K562 (cell line): ENCODE measurements around the gene CHST8. TPM values are rescaled to one million over a fixed set of nuclear protein-coding genes. Genes with fewer than 3 reads are reported as not detected.

Experiments
- ATAC-seq: fragments of 200-7000 bp; cut with Tn5 transposase; 3 replicates; pipeline ENCODE4 v1.9.1; 2020; ENCODE audit warnings: moderate library complexity
- BruUV-seq: library from RNA; stranded (reverse); fragments of 400-500 nt; replicated peaks from 2 replicates; lab custom pipeline; 2021; lab: Mats Ljungman, UMichigan
- CTCF ChIA-PET: fragments of 300-600 bp; formaldehyde crosslinking; extraction: SDS; loops from one replicate; lab custom pipeline; 2021; ENCODE audit warnings: low intra/inter-chr PET ratio; lab: Yijun Ruan, JAX
- POLR2A ChIA-PET: fragments of 300-600, 350-650 bp; sonication (Branson Sonifier 250); formaldehyde crosslinking; extraction: SDS; loops from one replicate; lab custom pipeline; 2021; ENCODE audit warnings: antibody characterized with exemption, inconsistent platforms; lab: Yijun Ruan, JAX
- DNase-seq, 4 experiments: peaks; one replicate each; pipeline versions ENCODE4 v3.0.0 to v3.0.0-alpha.2; 2011 to 2018; ENCODE audit warnings: low spot score in 3 of 4, mixed read lengths in 3 of 4; ENCODE audit errors: extremely low read depth in 1 of 4
- FAIRE-seq: peaks from 2 replicates; lab custom pipeline; 2011; peaks lifted over from hg19 to GRCh38; lab: Jason Lieb, UNC
- H2AFZ ChIP-seq: 2 replicates; pipeline ENCODE4 v1.6.0; 2011; ENCODE audit warnings: low read depth, low read length, control low read depth, inconsistent platforms
- H3K27ac ChIP-seq: fragments of 200-600 bp; 3 replicates; pipeline ENCODE4 v1.8.0; 2011; ENCODE audit warnings: low read depth, mild to moderate bottlenecking, control low read depth, inconsistent platforms, low read length, moderate library complexity, mixed read lengths; ENCODE audit errors: extremely low read depth
- H3K27me3 ChIP-seq, 2 experiments: fragments of 300-600 bp in 1 of 2; 2 replicates in 1 of 2; 3 replicates in 1 of 2; pipeline versions ENCODE4 v1.6.0 to v1.8.0; 2011; ENCODE audit warnings: inconsistent platforms in 2 of 2, low read length in 2 of 2, mild to moderate bottlenecking in 1 of 2, mixed read lengths in 1 of 2, moderate library complexity in 1 of 2; ENCODE audit not compliant: control insufficient read depth in 2 of 2, insufficient read depth in 2 of 2
- H3K36me3 ChIP-seq: fragments of 300-600 bp; 3 replicates; pipeline ENCODE4 v1.8.0; 2011; ENCODE audit warnings: mild to moderate bottlenecking, low read length, inconsistent platforms; ENCODE audit not compliant: control insufficient read depth, insufficient read depth
- H3K4me1 ChIP-seq, 2 experiments: fragments of 200-600 bp in 1 of 2; replicated peaks in 1 of 2; 2 replicates in 1 of 2; 3 replicates in 1 of 2; pipeline versions ENCODE4 v1.5.1 to v1.8.0; 2011; ENCODE audit warnings: inconsistent platforms in 2 of 2, low read length in 2 of 2, mild to moderate bottlenecking in 1 of 2, mixed read lengths in 1 of 2, moderate library complexity in 1 of 2; ENCODE audit not compliant: control insufficient read depth in 2 of 2, insufficient read depth in 2 of 2
- H3K4me2 ChIP-seq: 2 replicates; pipeline ENCODE4 v1.6.1; 2011; ENCODE audit warnings: low read length, control low read depth, inconsistent platforms, mixed read lengths; ENCODE audit not compliant: insufficient read depth
- H3K4me3 ChIP-seq: fragments of 200-600 bp; sonication (generic), shearing (Covaris generic); 2 replicates; pipeline ENCODE4 v1.5.1; 2016; ENCODE audit warnings: control low read depth, inconsistent platforms
- H3K79me2 ChIP-seq: fragments of 200-600 bp; 3 replicates; pipeline ENCODE4 v1.8.0; 2011; ENCODE audit warnings: low read length, inconsistent platforms; ENCODE audit not compliant: control insufficient read depth, insufficient read depth
- H3K9ac ChIP-seq, 2 experiments: 2 replicates each; pipeline versions ENCODE4 v1.6.0 to v1.6.1; 2011; ENCODE audit warnings: low read depth in 2 of 2, low read length in 2 of 2, control low read depth in 1 of 2, inconsistent platforms in 1 of 2, mild to moderate bottlenecking in 1 of 2, mixed read lengths in 1 of 2; ENCODE audit not compliant: insufficient read depth in 1 of 2
- H3K9me1 ChIP-seq: one replicate; pipeline ENCODE4 v1.6.0; 2011; ENCODE audit warnings: inconsistent platforms, mild to moderate bottlenecking, low read length, moderate library complexity; ENCODE audit not compliant: control insufficient read depth, insufficient read depth
- H3K9me3 ChIP-seq: replicated peaks from 2 replicates; pipeline ENCODE4 v1.5.1; 2011; ENCODE audit warnings: low read depth, low read length, inconsistent platforms; ENCODE audit not compliant: control insufficient read depth, insufficient read depth
- H4K20me1 ChIP-seq: replicated peaks from 2 replicates; pipeline ENCODE4 v1.6.1; 2011; ENCODE audit warnings: low read length, inconsistent platforms, mixed read lengths; ENCODE audit not compliant: control insufficient read depth, insufficient read depth
- BDP1 ChIP-seq: IDR thresholded peaks from 3 replicates; pipeline ENCODE4 v1.6.1; 2011; ENCODE audit not compliant: insufficient read length, insufficient read depth
- FIP1L1 ChIP-seq: fragments of 200-400 bp; formaldehyde crosslinking; IDR thresholded peaks from 2 replicates; pipeline ENCODE4 v1.6.1; 2018; ENCODE audit warnings: mild to moderate bottlenecking, low read depth, low read length; ENCODE audit not compliant: poor library complexity, severe bottlenecking
- RBM14 ChIP-seq: fragments of 200-400 bp; formaldehyde crosslinking; IDR thresholded peaks from 2 replicates; pipeline ENCODE4 v1.6.1; 2018; ENCODE audit warnings: low read depth, mild to moderate bottlenecking, low read length, moderate library complexity, borderline replicate concordance; ENCODE audit not compliant: insufficient read depth
- RFX5 ChIP-seq: IDR thresholded peaks from 2 replicates; pipeline ENCODE4 v1.6.1; 2011; ENCODE audit warnings: low read depth, mild to moderate bottlenecking, improper control_type of control experiment, low read length
- SOX6 ChIP-seq: fragments of 450-650 bp; IDR thresholded peaks from 2 replicates; pipeline ENCODE4 v1.6.1; 2014; ENCODE audit warnings: mild to moderate bottlenecking
- ZNF316 ChIP-seq: fragments of 450-650 bp; IDR thresholded peaks from 2 replicates; pipeline ENCODE4 v1.6.1; 2016
- WGBS: fragments of 100-300 bp; shearing (Covaris generic); methylation state at CpG from one replicate; pipeline ENCODE4 v1.1.6; 2016; ENCODE audit warnings: low coverage, mixed read lengths; ENCODE audit not compliant: insufficient coverage; ENCODE audit errors: missing lambda C conversion rate; 5-methylcytosine and 5-hydroxymethylcytosine counted together
- in situ Hi-C: fragments of 300-500 bp; cut with MboI; formaldehyde crosslinking; loops from 4 replicates; pipeline ENCODE4 v1.15.0; 2018; ENCODE audit warnings: inconsistent platforms, mixed read lengths
- intact Hi-C: fragments of 100-400 bp; cut with micrococcal nuclease; formaldehyde crosslinking; loops from 2 replicates; pipeline ENCODE4 v1.14.2; 2022
- polyA plus RNA-seq, 8 experiments: library from polyadenylated mRNA; depleted of rRNA in 4 of 8; stranded (reverse) in 5 of 8; unstranded in 3 of 8; fragments of >200 nt; fragmentation: Nextera tagmentation in 2 of 8; fragmentation: Illumina TruSeq in 1 of 8; extraction: Ambion mirVana in 2 of 8; extraction: Trizol in 1 of 8; gene quantifications; 2 replicates each; pipeline versions ENCODE4 v1.2.1 to v1.2.3, GENCODE V29; 2011 to 2014; ENCODE audit warnings: inconsistent platforms in 1 of 8, missing spikeins in 1 of 8
- total RNA-seq, 7 experiments: library from RNA; depleted of rRNA in 6 of 7; stranded (reverse); fragments of >200 nt in 6 of 7; fragmentation: Illumina TruSeq in 2 of 7; extraction: Trizol in 2 of 7; gene quantifications; 2 replicates each; pipeline versions ENCODE4 v1.2.1 to v1.2.3, GENCODE V29; 2011 to 2021; ENCODE audit warnings: low replicate concordance in 1 of 7

The CHST8 gene
- total and polyA plus RNA-seq, 9 of the 15 experiments (the other 6 are each of a cell fraction or from before 2014, with no cell fraction given), result 0.11 TPM; not detected in 8

DNA sequence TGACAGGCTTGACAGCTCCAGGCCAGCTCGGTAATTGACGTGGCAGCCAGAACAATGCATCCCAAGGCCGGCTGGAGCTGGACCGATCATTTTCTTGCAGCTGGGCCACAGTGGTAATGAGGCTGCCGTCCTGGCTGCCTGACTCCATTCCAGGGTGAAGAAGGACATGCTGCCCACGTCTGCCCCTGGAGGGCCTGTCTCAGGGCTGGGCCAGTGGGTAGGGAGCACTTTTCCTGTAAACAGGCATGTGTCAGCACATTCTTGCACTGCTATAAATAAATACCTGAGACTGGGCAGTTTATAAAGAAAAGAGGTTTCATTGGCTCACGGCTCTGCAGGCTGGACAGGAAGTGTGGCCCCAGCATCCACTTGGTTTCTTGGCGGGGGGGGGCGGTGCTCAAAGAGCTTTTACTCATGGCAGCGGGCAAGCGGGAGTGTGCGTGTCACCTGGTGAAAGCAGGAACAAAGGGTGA is 136.8 kb downstream of the CHST8 start:
- POLR2A ChIA-PET, result interaction anchor here (0.6 kb wide), 1 partner anchor 9 kb away, joined by 3 read pairs; no protein-coding TSS in a partner anchor
- BruUV-seq, result no TSS peak
- DNase-seq (no peak), ATAC-seq (no peak), FAIRE-seq (no peak)
- CTCF ChIA-PET, result no interaction called here
- Histone ChIP-seq H3K9ac (no peak overlapping the region), H3K27ac (no peak overlapping the region), H4K20me1 (0 out of 2 replicates have a peak, but pooled peaks cover under 1% of the 10 kb centered on the region), H3K79me2 (no peaks in the 10 kb centered on the region), H3K9me1 (no peaks in the 10 kb centered on the region), H3K4me2 (no peak overlapping the region), H3K27me3 (peaks cover 0 to 35% of the 10 kb centered on the region in 2 experiments; a peak in 4 of 5 replicates), H3K9me3 (no peaks in the 10 kb centered on the region), H3K4me3 (no peak overlapping the region), H2AFZ (no peak overlapping the region), H3K36me3 (no peaks in the 10 kb centered on the region), H3K4me1 (no peaks in the 10 kb centered on the region)
- intact Hi-C loops, result no loop called here
- TF ChIP-seq SOX6 (no peak), ZNF316 (peak; percentile 44)
- in situ Hi-C loops, result no loop called here
- 3% methylated on average over 12 of the region's 12 CpGs for WGBS

GRCh38 chr19:33759356-33759755 is 137.6 kb downstream of the CHST8 start:
- ChIA-PET CTCF (no interaction called here), POLR2A (no interaction called here)
- no peaks in the 10 kb centered on the region for H3K36me3 ChIP-seq
- FAIRE-seq, result no peak
- H3K9me3 ChIP-seq, result no peaks in the 10 kb centered on the region
- no peak for TF ChIP-seq BDP1
- no peak for TF ChIP-seq RBM14
- TF ChIP-seq FIP1L1, result no peak
- no peak for TF ChIP-seq RFX5
- peaks cover 0 to 39% of the 10 kb centered on the region in 2 experiments; a peak in 4 of 5 replicates for H3K27me3 ChIP-seq
- H3K4me3 ChIP-seq, result no peak overlapping the region
- no peak for ATAC-seq
- H3K79me2 ChIP-seq, result no peaks in the 10 kb centered on the region
- in situ Hi-C loops (no loop called here), intact Hi-C loops (no loop called here)
- BruUV-seq, result no TSS peak
- H3K9me1 ChIP-seq, result no peaks in the 10 kb centered on the region
- DNase-seq, result no peak
- WGBS, result 0% methylated on average over 7 of the region's 7 CpGs
- H3K27ac ChIP-seq, result no peak overlapping the region
- no peaks in the 10 kb centered on the region for H3K4me1 ChIP-seq
- no peak overlapping the region for H3K9ac ChIP-seq
- H4K20me1 ChIP-seq, result 0 out of 2 replicates have a peak, but pooled peaks cover 7% of the 10 kb centered on the region
- H3K4me2 ChIP-seq, result no peak overlapping the region
- H2AFZ ChIP-seq, result no peak overlapping the region
